Esophagus (tissue), 2 donors: ENCODE measurements around the gene ARV1. TPM values are rescaled to one million over a fixed set of nuclear protein-coding genes. Genes with fewer than 3 reads are reported as not detected.

Experiments
- H3K27ac ChIP-seq, 2 donors: one replicate each; pipeline ENCODE4 v1.5.1; 2013; ENCODE audit warnings: low read depth in 2 of 2, mild to moderate bottlenecking in 2 of 2, inconsistent platforms in 1 of 2, low read length in 1 of 2, moderate library complexity in 1 of 2
- H3K27me3 ChIP-seq, 2 donors: one replicate each; pipeline ENCODE4 v1.6.1; 2013; ENCODE audit warnings: low read length in 2 of 2, control low read depth in 1 of 2, mild to moderate bottlenecking in 1 of 2; ENCODE audit not compliant: insufficient read depth in 2 of 2, control insufficient read depth in 1 of 2
- H3K36me3 ChIP-seq, 2 donors: one replicate each; pipeline ENCODE4 v1.6.1; 2013; ENCODE audit warnings: low read length in 1 of 2; ENCODE audit not compliant: control insufficient read depth in 2 of 2, insufficient read depth in 2 of 2
- H3K4me1 ChIP-seq, 2 donors: one replicate each; pipeline ENCODE4 v1.6.1; 2013; ENCODE audit warnings: low read length in 1 of 2; ENCODE audit not compliant: control insufficient read depth in 2 of 2, insufficient read depth in 2 of 2
- H3K4me3 ChIP-seq, 2 donors: one replicate each; pipeline ENCODE4 v1.5.1; 2013; ENCODE audit warnings: low read length in 2 of 2, mild to moderate bottlenecking in 2 of 2, low read depth in 1 of 2, moderate library complexity in 1 of 2
- H3K9me3 ChIP-seq, 2 donors: one replicate each; pipeline ENCODE4 v1.6.1; 2013; ENCODE audit warnings: mild to moderate bottlenecking in 2 of 2, low read depth in 1 of 2, low read length in 1 of 2, moderate library complexity in 1 of 2; ENCODE audit not compliant: control insufficient read depth in 2 of 2, insufficient read depth in 1 of 2
- WGBS, 2 donors: extraction: QIAGEN DNeasy Blood & Tissue Kit; methylation state at CpG; one replicate each; pipeline ENCODE4 v1.1.7; 2013; 5-methylcytosine and 5-hydroxymethylcytosine counted together
- polyA plus RNA-seq, 2 donors: library from polyadenylated mRNA; stranded (reverse); fragments of 200-250 nt; gene quantifications; one replicate each; pipeline ENCODE4 v1.2.3, GENCODE V29; 2013
- donor health status: healthy with polysubstance abuse.
- donor health status: Bipolar disorder and iron deficiency.

ARV1 gene
- polyA plus RNA-seq, 2 donors, result 21.0 to 38.3 TPM

- no peak overlapping the region for H3K27ac ChIP-seq
- H3K27me3 ChIP-seq, result no peaks in the 10 kb centered on the region
- H3K4me3 ChIP-seq, result no peak overlapping the region
- no peaks in the 10 kb centered on the region for H3K9me3 ChIP-seq
- 87 to 100% methylated on average over 1 of the region's 1 CpG for WGBS, 2 donors
- H3K4me1 ChIP-seq, result no peaks in the 10 kb centered on the region
- peaks cover 2 to 4% of the 10 kb centered on the region in 2 donors for H3K36me3 ChIP-seq
Observed at GRCh38 chr1:230948301-230948700, 30.6 kb upstream of the ARV1 start.

- H3K27me3 ChIP-seq, result no peaks in the 10 kb centered on the region
- no peaks in the 10 kb centered on the region for H3K4me1 ChIP-seq
- H3K4me3 ChIP-seq, result no peak overlapping the region
- H3K36me3 ChIP-seq, result peaks cover 2 to 4% of the 10 kb centered on the region in 2 donors
- H3K9me3 ChIP-seq, result no peaks in the 10 kb centered on the region
- WGBS, 2 donors, result 91 to 94% methylated on average over 3 of the region's 3 CpGs
- H3K27ac ChIP-seq, result no peak overlapping the region
Observed at GRCh38 chr1:230948903-230949302, 30.0 kb upstream of the ARV1 start.

GRCh38 chr1:230950404-230950803, 28.5 kb upstream of the ARV1 start:
- H3K4me1 ChIP-seq, result no peaks in the 10 kb centered on the region
- no peaks in the 10 kb centered on the region for H3K36me3 ChIP-seq
- H3K9me3 ChIP-seq, result no peaks in the 10 kb centered on the region
- WGBS, 2 donors, result 55 to 62% methylated on average over 3 of the region's 3 CpGs
- H3K27me3 ChIP-seq, result no peaks in the 10 kb centered on the region
- no peak overlapping the region for H3K4me3 ChIP-seq
- no peak overlapping the region for H3K27ac ChIP-seq

GRCh38 chr1:230957580-230957989, 21.3 kb upstream of the ARV1 start:
- H3K36me3 ChIP-seq, result no peaks in the 10 kb centered on the region
- H3K9me3 ChIP-seq, result no peaks in the 10 kb centered on the region
- H3K4me1 ChIP-seq, result peaks cover 0 to 2% of the 10 kb centered on the region in 2 donors
- no peaks in the 10 kb centered on the region for H3K27me3 ChIP-seq
- H3K4me3 ChIP-seq, result no peak overlapping the region
- WGBS, 2 donors, result 51 to 67% methylated on average over 4 of the region's 4 CpGs
- H3K27ac ChIP-seq, result no peak overlapping the region

- Histone ChIP-seq H3K36me3 (no peaks in the 10 kb centered on the region), H3K27ac (no peak overlapping the region), H3K4me1 (peaks cover 0 to 2% of the 10 kb centered on the region in 2 donors), H3K27me3 (no peaks in the 10 kb centered on the region), H3K4me3 (no peak overlapping the region), H3K9me3 (no peaks in the 10 kb centered on the region)
- 79 to 81% methylated on average over 4 of the region's 4 CpGs for WGBS, 2 donors
Observed at GRCh38 chr1:230958370-230958769, 20.5 kb upstream of the ARV1 start.

- WGBS, 2 donors, result 45 to 49% methylated on average over 2 of the region's 2 CpGs
- H3K27me3 ChIP-seq, result no peaks in the 10 kb centered on the region
- H3K9me3 ChIP-seq, result no peaks in the 10 kb centered on the region
- H3K36me3 ChIP-seq, result no peaks in the 10 kb centered on the region
- no peak overlapping the region for H3K4me3 ChIP-seq
- no peaks in the 10 kb centered on the region for H3K4me1 ChIP-seq
- no peak overlapping the region for H3K27ac ChIP-seq
Observed at GRCh38 chr1:230964896-230965295, 14.0 kb upstream of the ARV1 start.

GRCh38 chr1:230965535-230965934, 13.4 kb upstream of the ARV1 start:
- no peaks in the 10 kb centered on the region for H3K27me3 ChIP-seq
- H3K9me3 ChIP-seq, result no peaks in the 10 kb centered on the region
- no peak overlapping the region for H3K4me3 ChIP-seq
- H3K36me3 ChIP-seq, result no peaks in the 10 kb centered on the region
- no peaks in the 10 kb centered on the region for H3K4me1 ChIP-seq
- WGBS, 2 donors, result 91 to 95% methylated on average over 5 of the region's 5 CpGs
- no peak overlapping the region for H3K27ac ChIP-seq

GRCh38 chr1:230966358-230966873, 12.5 kb upstream of the ARV1 start:
- no peaks in the 10 kb centered on the region for H3K4me1 ChIP-seq
- H3K9me3 ChIP-seq, result no peaks in the 10 kb centered on the region
- H3K27ac ChIP-seq, result no peak overlapping the region
- 91 to 95% methylated on average over 5 of the region's 5 CpGs for WGBS, 2 donors
- no peak overlapping the region for H3K4me3 ChIP-seq
- no peaks in the 10 kb centered on the region for H3K27me3 ChIP-seq
- H3K36me3 ChIP-seq, result no peaks in the 10 kb centered on the region

GRCh38 chr1:230970432-230970831, 8.5 kb upstream of the ARV1 start:
- Histone ChIP-seq H3K36me3 (no peaks in the 10 kb centered on the region), H3K9me3 (no peaks in the 10 kb centered on the region), H3K4me1 (no peaks in the 10 kb centered on the region), H3K27ac (no peak overlapping the region), H3K27me3 (no peaks in the 10 kb centered on the region), H3K4me3 (no peak overlapping the region)
- WGBS, 2 donors, result 89 to 93% methylated on average over 5 of the region's 5 CpGs

GRCh38 chr1:230971771-230972170, 7.1 kb upstream of the ARV1 start:
- no peak overlapping the region for H3K4me3 ChIP-seq
- peaks cover 0 to 6% of the 10 kb centered on the region in 2 donors for H3K36me3 ChIP-seq
- no peaks in the 10 kb centered on the region for H3K4me1 ChIP-seq
- H3K9me3 ChIP-seq, result no peaks in the 10 kb centered on the region
- H3K27ac ChIP-seq, result no peak overlapping the region
- no peaks in the 10 kb centered on the region for H3K27me3 ChIP-seq
